Erythroblast (primary cell): ENCODE measurements around the gene ENTREP1.

Experiments used
- GATA1 ChIP-seq: IDR thresholded peaks from 2 replicates; pipeline ENCODE4 v1.6.1; 2011; ENCODE audit warnings: low read depth, mild to moderate bottlenecking, control low read depth, low read length, moderate library complexity
- POLR2A ChIP-seq: IDR thresholded peaks from 2 replicates; pipeline ENCODE4 v1.6.1; 2011; ENCODE audit warnings: mild to moderate bottlenecking, low read length

- TF ChIP-seq POLR2A, result no peak
- TF ChIP-seq GATA1, result no peak
Measured at GRCh38 chr9:69299315-69299714, 25.7 kb upstream of the ENTREP1 start.
